Glomerular visceral epithelial cell (primary cell): Measurements from ENCODE around the gene PGA4.
"Not testable (repeated sequence)": the region's sequence is repeated elsewhere in the genome, so short reads cannot be mapped to it uniquely, and the experiment has no call there.

Experiments
- DNase-seq: peaks from one replicate; pipeline ENCODE4 v3.0.0-alpha.2; 2016; ENCODE audit errors: extremely low spot score

The PGA4 gene

DNA sequence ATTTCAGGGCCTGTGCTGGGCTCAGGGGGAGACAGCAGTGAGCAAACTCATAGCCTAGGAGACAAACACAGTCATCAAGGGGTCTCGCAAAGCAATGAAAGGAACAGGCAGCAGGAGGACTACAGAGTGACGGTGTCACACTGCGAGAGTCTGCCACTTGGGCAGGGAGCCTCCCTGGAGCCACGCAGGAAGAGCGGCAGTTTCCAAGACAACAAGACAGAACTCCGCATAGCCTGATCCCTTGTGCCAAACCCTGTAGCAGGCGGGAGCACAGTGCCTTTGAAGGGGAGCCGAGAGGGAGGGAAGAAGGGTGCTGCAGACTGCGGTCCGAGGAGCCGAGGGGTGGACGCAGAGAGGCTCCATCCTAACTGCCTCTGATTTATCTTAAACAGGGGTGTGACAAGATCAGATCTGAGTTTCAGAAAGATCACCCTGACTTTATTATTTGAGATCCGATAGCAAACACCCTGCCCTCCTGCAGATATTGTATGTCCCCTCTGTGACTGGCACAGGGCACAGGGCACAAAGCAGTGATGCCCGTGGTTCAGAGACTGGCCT, 17.6 kb upstream of the PGA4 start:
- not testable (repeated sequence) for DNase-seq

GRCh38 chr11:61207636-61208310, 14.4 kb upstream of the PGA4 start:
- DNase-seq, result not testable (repeated sequence)

- DNase-seq, result not testable (repeated sequence)
Observed at GRCh38 chr11:61210629-61211028, 11.5 kb upstream of the PGA4 start.

- DNase-seq, result not testable (repeated sequence)
Observed at GRCh38 chr11:61211327-61211952, 10.7 kb upstream of the PGA4 start.

- not testable (repeated sequence) for DNase-seq
Observed at GRCh38 chr11:61212202-61212601, 9.9 kb upstream of the PGA4 start.

GRCh38 chr11:61213711-61214324, 8.3 kb upstream of the PGA4 start:
- not testable (repeated sequence) for DNase-seq

GRCh38 chr11:61218306-61218705, 3.8 kb upstream of the PGA4 start:
- not testable (repeated sequence) for DNase-seq

DNA sequence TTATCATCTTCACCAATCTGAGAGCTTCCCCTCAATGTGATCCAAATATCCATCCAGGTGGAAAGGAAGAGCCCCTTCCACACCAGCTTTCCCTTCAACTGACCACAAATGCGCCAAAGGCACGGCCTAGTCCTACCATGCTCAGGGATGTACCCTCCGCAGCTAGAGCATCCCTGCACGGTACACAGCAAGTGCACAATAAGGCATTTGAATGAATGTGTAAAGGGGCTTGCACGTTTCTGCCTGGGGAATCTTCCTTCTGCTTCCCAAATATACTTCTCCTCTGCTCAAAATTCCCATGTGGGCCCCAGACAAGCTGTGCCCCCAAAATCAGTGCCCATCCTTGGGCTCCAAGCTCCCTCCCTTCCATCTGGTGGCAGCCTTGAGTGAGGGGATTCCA, 3.1 kb upstream of the PGA4 start:
- DNase-seq, result not testable (repeated sequence)

- not testable (repeated sequence) for DNase-seq
Observed at GRCh38 chr11:61222692-61223091, 545 bp downstream of the PGA4 start.

- DNase-seq, result not testable (repeated sequence)
Observed at GRCh38 chr11:61226457-61227137, 4.5 kb downstream of the PGA4 start.

DNA sequence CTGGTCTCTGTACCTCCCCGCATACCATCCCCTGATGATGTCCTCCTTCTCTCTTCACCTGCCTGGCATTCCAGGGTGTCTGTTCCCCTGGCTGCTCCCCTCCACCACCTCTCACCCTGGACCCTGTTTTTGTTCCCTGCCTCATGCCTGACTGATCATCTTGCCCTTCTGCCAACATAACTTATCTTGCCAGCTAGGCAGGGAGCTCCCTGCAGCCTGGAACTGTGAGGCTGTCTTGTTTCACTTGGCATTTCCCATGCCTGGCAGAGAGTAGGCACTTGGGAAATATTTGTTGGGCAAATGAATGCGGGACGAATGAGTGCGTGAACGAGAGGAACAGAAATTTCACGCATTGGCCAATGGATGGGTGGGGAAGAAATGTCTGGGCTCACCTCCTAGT, 7.3 kb downstream of the PGA4 start:
- DNase-seq, result not testable (repeated sequence)

DNA sequence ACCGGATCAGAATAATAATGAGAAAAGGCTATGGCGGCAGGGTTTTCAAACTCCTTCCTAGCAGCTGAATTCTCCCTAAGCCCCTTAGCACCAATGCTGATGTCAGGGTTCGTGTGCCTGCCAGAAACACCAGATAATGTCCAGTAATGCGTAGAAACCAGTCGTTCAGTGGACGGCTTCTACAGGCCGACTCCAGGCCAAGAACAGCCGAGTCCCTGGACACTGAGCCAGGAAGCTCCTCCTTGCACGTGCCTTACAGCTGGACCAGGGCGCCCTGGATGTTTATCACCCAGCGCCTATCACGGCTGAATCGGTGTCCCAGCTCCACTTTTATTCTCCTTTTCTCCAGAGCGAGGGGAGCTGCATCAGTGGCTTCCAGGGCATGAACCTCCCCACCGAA, 8.9 kb downstream of the PGA4 start:
- DNase-seq, result not testable (repeated sequence)

- not testable (repeated sequence) for DNase-seq
Observed at GRCh38 chr11:61231585-61231984, 9.4 kb downstream of the PGA4 start.

- not testable (repeated sequence) for DNase-seq
Observed at GRCh38 chr11:61232548-61233145, 10.5 kb downstream of the PGA4 start.

DNA sequence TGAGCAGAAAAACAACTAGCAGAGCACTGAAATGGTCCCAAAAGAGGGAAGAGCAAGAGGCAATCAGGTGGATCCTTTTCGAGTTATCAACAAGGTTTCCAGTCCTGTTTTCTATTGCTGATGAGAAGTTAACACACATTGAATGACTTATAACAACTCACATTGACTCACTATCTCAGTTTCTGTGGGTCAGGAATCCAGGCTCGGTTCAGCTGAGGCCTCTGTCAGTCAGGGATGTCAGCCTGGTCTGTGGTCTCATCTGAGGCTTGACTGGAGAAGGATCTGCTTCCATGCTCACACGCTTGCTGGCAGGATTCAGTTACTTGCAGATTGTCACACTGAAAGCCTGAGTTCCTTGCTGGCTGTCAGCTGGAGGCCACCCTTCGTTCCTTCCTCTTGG, 15.0 kb downstream of the PGA4 start:
- DNase-seq, result not testable (repeated sequence)

DNA sequence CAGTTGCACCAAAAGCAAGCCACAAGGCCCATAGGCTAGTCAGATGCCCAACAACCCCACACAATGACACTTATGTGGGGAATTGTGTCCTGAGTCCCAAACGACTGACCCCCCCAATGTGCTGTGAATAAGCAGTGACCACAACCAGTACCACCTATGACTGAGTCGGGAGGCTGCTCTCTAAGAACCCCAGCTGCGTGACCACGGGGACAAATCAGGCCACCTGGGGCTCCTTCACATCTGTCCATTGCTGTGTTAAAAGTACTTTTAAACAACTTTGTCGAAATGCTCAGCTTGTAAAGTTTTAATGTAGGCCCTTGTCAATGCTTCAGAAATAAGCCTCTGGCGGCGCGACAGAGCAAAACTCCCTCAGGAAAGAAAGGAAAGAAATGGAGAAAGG, 18.1 kb downstream of the PGA4 start:
- DNase-seq, result not testable (repeated sequence)

GRCh38 chr11:61240875-61241274, 18.7 kb downstream of the PGA4 start, which contains the start of gene PGA5:
TSS of gene PGA5 (plus strand) at chr11:61241175. CDS start at chr11:61241227, 52 bp downstream.
- DNase-seq, result not testable (repeated sequence)

DNA sequence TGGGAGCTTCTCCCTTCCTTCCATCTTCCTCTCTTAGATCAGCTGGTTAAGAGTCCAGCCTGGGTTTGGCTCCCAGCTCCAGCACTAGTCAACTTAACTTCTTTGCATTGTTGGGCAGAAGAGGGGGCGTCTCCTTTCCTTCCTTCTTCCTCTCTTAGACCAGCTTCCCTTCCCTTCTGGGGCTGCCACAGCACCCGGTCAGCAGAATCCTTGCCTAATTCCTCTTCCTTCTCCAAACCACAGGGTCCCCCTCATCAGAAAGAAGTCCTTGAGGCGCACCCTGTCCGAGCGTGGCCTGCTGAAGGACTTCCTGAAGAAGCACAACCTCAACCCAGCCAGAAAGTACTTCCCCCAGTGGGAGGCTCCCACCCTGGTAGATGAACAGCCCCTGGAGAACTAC, 19.4 kb downstream of the PGA4 start:
- DNase-seq, result not testable (repeated sequence)

DNA sequence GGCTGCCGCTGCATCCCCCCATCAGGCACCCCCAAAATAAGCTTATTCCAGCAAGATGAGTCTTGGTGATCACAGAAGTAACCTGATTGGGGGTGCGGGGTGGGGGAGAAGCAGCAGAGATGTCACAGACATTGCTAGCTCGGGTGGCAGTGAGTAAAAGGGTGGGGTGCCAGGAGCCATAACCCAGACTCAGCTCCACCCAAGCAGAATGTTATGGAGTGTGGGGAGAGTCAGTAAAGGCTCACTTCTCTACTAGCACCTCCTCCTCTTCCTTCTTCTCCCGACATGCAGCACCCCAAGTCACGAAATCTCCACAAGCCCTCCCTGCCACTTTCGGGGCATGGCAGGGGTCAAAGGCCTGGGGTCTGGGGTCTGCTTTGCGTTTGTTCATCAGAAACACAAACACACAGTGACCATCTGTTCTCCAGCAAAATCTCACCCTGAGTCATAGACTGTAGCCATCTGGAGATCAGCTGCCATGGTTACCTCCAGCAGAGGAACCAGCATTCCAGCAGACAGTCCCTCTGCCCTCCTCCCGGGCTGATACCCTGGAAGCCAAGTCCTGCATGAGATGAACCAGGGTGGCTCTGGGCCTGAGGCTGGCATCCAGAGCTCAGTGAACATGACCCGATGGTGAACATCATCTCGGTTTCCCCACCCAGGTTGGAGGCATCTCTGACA, 23.3 kb downstream of the PGA4 start:
- DNase-seq, result not testable (repeated sequence)

GRCh38 chr11:61248071-61248470, 25.9 kb downstream of the PGA4 start:
- not testable (repeated sequence) for DNase-seq

DNA sequence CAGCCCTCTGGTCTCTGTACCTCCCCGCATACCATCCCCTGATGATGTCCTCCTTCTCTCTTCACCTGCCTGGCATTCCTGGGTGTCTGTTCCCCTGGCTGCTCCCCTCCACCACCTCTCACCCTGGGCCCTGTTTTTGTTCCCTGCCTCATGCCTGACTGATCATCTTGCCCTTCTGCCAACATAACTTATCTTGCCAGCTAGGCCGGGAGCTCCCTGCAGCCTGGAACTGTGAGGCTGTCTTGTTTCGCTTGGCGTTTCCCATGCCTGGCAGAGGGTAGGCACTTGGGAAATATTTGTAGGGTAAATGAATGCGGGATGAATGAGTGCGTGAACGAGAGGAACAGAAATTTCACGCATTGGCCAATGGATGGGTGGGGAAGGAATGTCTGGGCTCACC, 27.1 kb downstream of the PGA4 start:
- not testable (repeated sequence) for DNase-seq
